ENCODE data around the gene ITM2A. TPM values are rescaled to one million over a fixed set of nuclear protein-coding genes. Genes with fewer than 3 reads are reported as not detected.

Gene ITM2A
- total and polyA plus RNA-seq, 2 donors (not counting 1 experiment from before 2014, with no cell fraction given) = 14.9 to 16.3 TPM

- whole genome bisulfite sequencing (ENCODE audit: insufficient coverage) = no CpG with 5 or more reads among the region's 5 CpGs
- no peak overlapping the region for H3K27ac ChIP-seq (ENCODE audit: low read length in 2 of 2)
- H3K36me3 ChIP-seq (replicated peaks in 1 of 2; ENCODE audit: control extremely low read depth in 1 of 2, control insufficient read depth in 1 of 2, extremely low read depth in 1 of 2, insufficient read depth in 2 of 2, low read length in 1 of 2) = no peaks in the 10 kb centered on the region
- H3K79me2 ChIP-seq (ENCODE audit: control insufficient read depth, insufficient read depth, low read length) = peaks cover 5% of the 10 kb centered on the region
- H3K9ac ChIP-seq (ENCODE audit: low read length) = no peak overlapping the region
- H3K27me3 Mint-ChIP-seq = no peaks in the 10 kb centered on the region
- no peak overlapping the region for H3K4me2 ChIP-seq (replicated peaks; ENCODE audit: low read depth, low read length, poor library complexity, severe bottlenecking)
- H3K9me3 ChIP-seq (ENCODE audit: control extremely low read depth in 1 of 3, control insufficient read depth in 2 of 3, insufficient read depth in 1 of 3, low read length in 2 of 3) = no peaks in the 10 kb centered on the region
- intact Hi-C loops (cut with micrococcal nuclease) = no loop called here
- H3K27ac Mint-ChIP-seq = no peak overlapping the region
- ChIA-PET POLR2A (no interaction called here), CTCF (no interaction called here)
- H3K4me1 ChIP-seq (ENCODE audit: control insufficient read depth in 2 of 2, insufficient read depth in 2 of 2, low read length in 2 of 2) = peaks cover 7 to 9% of the 10 kb centered on the region in 2 donors
- ATAC-seq (ENCODE audit: low read depth) (no peak), DNase-seq (no peak)
- TF ChIP-seq EZH2 (IDR thresholded peaks at IDR 0.05; ENCODE audit: borderline replicate concordance, insufficient read depth, low read depth, low read length, poor library complexity, severe bottlenecking) (no peak), CTCF (IDR thresholded peaks at IDR 0.05) (no peak)
- H3K27me3 ChIP-seq (replicated peaks in 1 of 4; ENCODE audit: control extremely low read depth in 1 of 4, control insufficient read depth in 3 of 4, insufficient read depth in 4 of 4, low read length in 3 of 4) = no peaks in the 10 kb centered on the region
- H3K4me1 Mint-ChIP-seq = peaks cover 24% of the 10 kb centered on the region
- no peaks in the 10 kb centered on the region for H4K20me1 ChIP-seq (ENCODE audit: control insufficient read depth, insufficient read depth, low read length, poor library complexity, severe bottlenecking)
- no peaks in the 10 kb centered on the region for H3K9me3 Mint-ChIP-seq (ENCODE audit: insufficient read depth)
- H3K4me3 ChIP-seq (ENCODE audit: control extremely low read depth in 1 of 5, extremely low read depth in 1 of 5, insufficient read depth in 1 of 5, low read depth in 2 of 5, low read length in 4 of 5) = no peak overlapping the region
- H2AFZ ChIP-seq (ENCODE audit: insufficient read depth, low read depth, low read length, poor library complexity, severe bottlenecking) = no peak overlapping the region
- H3K4me3 Mint-ChIP-seq = no peak overlapping the region
Observed at GRCh38 chrX:79364306-79364705, 2.8 kb downstream of the ITM2A start.

GRCh38 chrX:79361192-79361870 lies 5.8 kb downstream of the ITM2A start:
- no CpG with 5 or more reads among the region's 6 CpGs for WGBS (ENCODE audit: insufficient coverage)

More at GRCh38 chrX:79361192-79361870, 5.8 kb downstream of the ITM2A start:
- DNase-seq (no peak), ATAC-seq (ENCODE audit: low read depth) (no peak)
- Histone ChIP-seq H3K27me3 (replicated peaks in 1 of 4; ENCODE audit: control extremely low read depth in 1 of 4, control insufficient read depth in 3 of 4, insufficient read depth in 4 of 4, low read length in 3 of 4) (no peaks in the 10 kb centered on the region), H2AFZ (ENCODE audit: insufficient read depth, low read depth, low read length, poor library complexity, severe bottlenecking) (no peak overlapping the region), H3K79me2 (ENCODE audit: control insufficient read depth, insufficient read depth, low read length) (no peaks in the 10 kb centered on the region), H3K27ac (ENCODE audit: low read length in 2 of 2) (no peak overlapping the region), H3K4me3 (ENCODE audit: control extremely low read depth in 1 of 5, extremely low read depth in 1 of 5, insufficient read depth in 1 of 5, low read depth in 2 of 5, low read length in 4 of 5) (no peak overlapping the region), H4K20me1 (ENCODE audit: control insufficient read depth, insufficient read depth, low read length, poor library complexity, severe bottlenecking) (no peaks in the 10 kb centered on the region), H3K4me1 (ENCODE audit: control insufficient read depth in 2 of 2, insufficient read depth in 2 of 2, low read length in 2 of 2) (no peaks in the 10 kb centered on the region), H3K4me2 (replicated peaks; ENCODE audit: low read depth, low read length, poor library complexity, severe bottlenecking) (no peak overlapping the region), H3K36me3 (replicated peaks in 1 of 2; ENCODE audit: control extremely low read depth in 1 of 2, control insufficient read depth in 1 of 2, extremely low read depth in 1 of 2, insufficient read depth in 2 of 2, low read length in 1 of 2) (no peaks in the 10 kb centered on the region), H3K9me3 (ENCODE audit: control extremely low read depth in 1 of 3, control insufficient read depth in 2 of 3, insufficient read depth in 1 of 3, low read length in 2 of 3) (no peaks in the 10 kb centered on the region), H3K9ac (ENCODE audit: low read length) (no peak overlapping the region)
- H3K4me3 Mint-ChIP-seq = no peak overlapping the region
- POLR2A ChIA-PET = no interaction called here
- H3K9me3 Mint-ChIP-seq (ENCODE audit: insufficient read depth) = no peaks in the 10 kb centered on the region
- peaks cover 12% of the 10 kb centered on the region for H3K4me1 Mint-ChIP-seq
- CTCF ChIA-PET = no interaction called here
- intact Hi-C loops (cut with micrococcal nuclease) = no loop called here
- H3K27me3 Mint-ChIP-seq = no peaks in the 10 kb centered on the region
- TF ChIP-seq CTCF (IDR thresholded peaks at IDR 0.05) (no peak), EZH2 (IDR thresholded peaks at IDR 0.05; ENCODE audit: borderline replicate concordance, insufficient read depth, low read depth, low read length, poor library complexity, severe bottlenecking) (no peak)
- H3K27ac Mint-ChIP-seq = no peak overlapping the region
